K562 (cell line): ENCODE data around the gene PAX2. TPM values are rescaled to one million over a fixed set of nuclear protein-coding genes. Genes with fewer than 3 reads are reported as not detected.

Source experiments
- ATAC-seq: fragments of 200-7000 bp; cut with Tn5 transposase; 3 replicates; pipeline ENCODE4 v1.9.1; 2020; ENCODE audit warnings: moderate library complexity
- BruUV-seq: library from RNA; stranded (reverse); fragments of 400-500 nt; replicated peaks from 2 replicates; lab custom pipeline; 2021; lab: Mats Ljungman, UMichigan
- CTCF ChIA-PET: fragments of 300-600 bp; formaldehyde crosslinking; extraction: SDS; loops from one replicate; lab custom pipeline; 2021; ENCODE audit warnings: low intra/inter-chr PET ratio; lab: Yijun Ruan, JAX
- POLR2A ChIA-PET: fragments of 300-600, 350-650 bp; sonication (Branson Sonifier 250); formaldehyde crosslinking; extraction: SDS; loops from one replicate; lab custom pipeline; 2021; ENCODE audit warnings: antibody characterized with exemption, inconsistent platforms; lab: Yijun Ruan, JAX
- DNase-seq, 4 experiments: peaks; one replicate each; pipeline versions ENCODE4 v3.0.0 to v3.0.0-alpha.2; 2011 to 2018; ENCODE audit warnings: low spot score in 3 of 4, mixed read lengths in 3 of 4; ENCODE audit errors: extremely low read depth in 1 of 4
- FAIRE-seq: peaks from 2 replicates; lab custom pipeline; 2011; peaks lifted over from hg19 to GRCh38; lab: Jason Lieb, UNC
- H2AFZ ChIP-seq: 2 replicates; pipeline ENCODE4 v1.6.0; 2011; ENCODE audit warnings: low read depth, low read length, control low read depth, inconsistent platforms
- H3K27ac ChIP-seq: fragments of 200-600 bp; 3 replicates; pipeline ENCODE4 v1.8.0; 2011; ENCODE audit warnings: low read depth, mild to moderate bottlenecking, control low read depth, inconsistent platforms, low read length, moderate library complexity, mixed read lengths; ENCODE audit errors: extremely low read depth
- H3K27me3 ChIP-seq, 2 experiments: fragments of 300-600 bp in 1 of 2; 2 replicates in 1 of 2; 3 replicates in 1 of 2; pipeline versions ENCODE4 v1.6.0 to v1.8.0; 2011; ENCODE audit warnings: inconsistent platforms in 2 of 2, low read length in 2 of 2, mild to moderate bottlenecking in 1 of 2, mixed read lengths in 1 of 2, moderate library complexity in 1 of 2; ENCODE audit not compliant: control insufficient read depth in 2 of 2, insufficient read depth in 2 of 2
- H3K36me3 ChIP-seq: fragments of 300-600 bp; 3 replicates; pipeline ENCODE4 v1.8.0; 2011; ENCODE audit warnings: mild to moderate bottlenecking, low read length, inconsistent platforms; ENCODE audit not compliant: control insufficient read depth, insufficient read depth
- H3K4me1 ChIP-seq, 2 experiments: fragments of 200-600 bp in 1 of 2; replicated peaks in 1 of 2; 2 replicates in 1 of 2; 3 replicates in 1 of 2; pipeline versions ENCODE4 v1.5.1 to v1.8.0; 2011; ENCODE audit warnings: inconsistent platforms in 2 of 2, low read length in 2 of 2, mild to moderate bottlenecking in 1 of 2, mixed read lengths in 1 of 2, moderate library complexity in 1 of 2; ENCODE audit not compliant: control insufficient read depth in 2 of 2, insufficient read depth in 2 of 2
- H3K4me2 ChIP-seq: 2 replicates; pipeline ENCODE4 v1.6.1; 2011; ENCODE audit warnings: low read length, control low read depth, inconsistent platforms, mixed read lengths; ENCODE audit not compliant: insufficient read depth
- H3K4me3 ChIP-seq: fragments of 200-600 bp; sonication (generic), shearing (Covaris generic); 2 replicates; pipeline ENCODE4 v1.5.1; 2016; ENCODE audit warnings: control low read depth, inconsistent platforms
- H3K79me2 ChIP-seq: fragments of 200-600 bp; 3 replicates; pipeline ENCODE4 v1.8.0; 2011; ENCODE audit warnings: low read length, inconsistent platforms; ENCODE audit not compliant: control insufficient read depth, insufficient read depth
- H3K9ac ChIP-seq, 2 experiments: 2 replicates each; pipeline versions ENCODE4 v1.6.0 to v1.6.1; 2011; ENCODE audit warnings: low read depth in 2 of 2, low read length in 2 of 2, control low read depth in 1 of 2, inconsistent platforms in 1 of 2, mild to moderate bottlenecking in 1 of 2, mixed read lengths in 1 of 2; ENCODE audit not compliant: insufficient read depth in 1 of 2
- H3K9me1 ChIP-seq: one replicate; pipeline ENCODE4 v1.6.0; 2011; ENCODE audit warnings: inconsistent platforms, mild to moderate bottlenecking, low read length, moderate library complexity; ENCODE audit not compliant: control insufficient read depth, insufficient read depth
- H3K9me3 ChIP-seq: replicated peaks from 2 replicates; pipeline ENCODE4 v1.5.1; 2011; ENCODE audit warnings: low read depth, low read length, inconsistent platforms; ENCODE audit not compliant: control insufficient read depth, insufficient read depth
- H4K20me1 ChIP-seq: replicated peaks from 2 replicates; pipeline ENCODE4 v1.6.1; 2011; ENCODE audit warnings: low read length, inconsistent platforms, mixed read lengths; ENCODE audit not compliant: control insufficient read depth, insufficient read depth
- E2F3 ChIP-seq: fragments of 250-450 bp; sonication (Bioruptor Pico); IDR thresholded peaks from 2 replicates; pipeline ENCODE4 v1.4.0; 2020; ENCODE audit warnings: mild to moderate bottlenecking
- ETS2 ChIP-seq: IDR thresholded peaks from 2 replicates; pipeline ENCODE4 v1.6.1; 2016; ENCODE audit warnings: borderline replicate concordance, missing genetic modification characterization, mild to moderate bottlenecking, moderate library complexity, missing compliant biosample characterization; ENCODE audit not compliant: poor library complexity, severe bottlenecking
- HDGF ChIP-seq: fragments of 450-650 bp; IDR thresholded peaks from 2 replicates; pipeline ENCODE4 v1.6.1; 2016
- HOXB6 ChIP-seq: fragments of 250-450 bp; sonication (Bioruptor Pico); IDR thresholded peaks from 2 replicates; pipeline ENCODE4 v1.5.1; 2022; ENCODE audit warnings: mild to moderate bottlenecking, borderline replicate concordance
- IRF2 ChIP-seq: sonication (generic); formaldehyde crosslinking; IDR thresholded peaks from 2 replicates; pipeline ENCODE4 v1.8.1; 2022; ENCODE audit warnings: mild to moderate bottlenecking, missing genetic modification reagents
- NELFE ChIP-seq: IDR thresholded peaks from 2 replicates; pipeline ENCODE4 v1.6.1; 2011; ENCODE audit warnings: mild to moderate bottlenecking; ENCODE audit not compliant: insufficient read depth, insufficient read length
- NFE2L1 ChIP-seq: fragments of 450-650 bp; IDR thresholded peaks from 2 replicates; pipeline ENCODE4 v1.6.1; 2016; ENCODE audit warnings: missing genetic modification characterization, low read depth, mild to moderate bottlenecking, missing compliant biosample characterization, moderate library complexity, borderline replicate concordance
- NFIX ChIP-seq: fragments of 250-450 bp; sonication (Bioruptor Pico); IDR thresholded peaks from 2 replicates; pipeline ENCODE4 v1.4.0; 2020; ENCODE audit warnings: low read depth, mild to moderate bottlenecking, moderate library complexity
- NR4A1 ChIP-seq, 2 experiments: fragments of 250-450 bp in 1 of 2; fragments of 450-650 bp in 1 of 2; sonication (Bioruptor Pico) in 1 of 2; IDR thresholded peaks; 2 replicates each; pipeline versions ENCODE4 v1.4.0 to v1.6.1; 2016 to 2020; ENCODE audit warnings: mild to moderate bottlenecking in 2 of 2, missing compliant biosample characterization in 1 of 2, missing genetic modification characterization in 1 of 2, moderate library complexity in 1 of 2
- SIRT6 ChIP-seq: IDR thresholded peaks from one replicate; pipeline ENCODE4 v1.6.1; 2012; ENCODE audit warnings: low read depth, mild to moderate bottlenecking, control low read depth, inconsistent platforms, low read length, moderate library complexity
- TFAM ChIP-seq: fragments of 250-450 bp; sonication (Bioruptor Pico); conservative IDR thresholded peaks from 2 replicates; pipeline ENCODE4 v1.5.0; 2021; ENCODE audit warnings: mild to moderate bottlenecking, moderate library complexity
- ZNF197 ChIP-seq: fragments of 200-800 bp; sonication (Bioruptor generic); IDR thresholded peaks from 2 replicates; pipeline ENCODE4 v1.6.1; 2016; ENCODE audit warnings: low read depth, missing genetic modification characterization, missing compliant biosample characterization
- ZNF282 ChIP-seq: sonication (generic); formaldehyde crosslinking; IDR thresholded peaks from 2 replicates; pipeline ENCODE4 v1.8.1; 2023; ENCODE audit warnings: missing genetic modification reagents
- ZNF766 ChIP-seq: fragments of 200-800 bp; sonication (Bioruptor generic); conservative IDR thresholded peaks from 2 replicates; pipeline ENCODE4 v1.6.1; 2016; ENCODE audit warnings: missing genetic modification characterization, missing compliant biosample characterization
- WGBS: fragments of 100-300 bp; shearing (Covaris generic); methylation state at CpG from one replicate; pipeline ENCODE4 v1.1.6; 2016; ENCODE audit warnings: low coverage, mixed read lengths; ENCODE audit not compliant: insufficient coverage; ENCODE audit errors: missing lambda C conversion rate; 5-methylcytosine and 5-hydroxymethylcytosine counted together
- in situ Hi-C: fragments of 300-500 bp; cut with MboI; formaldehyde crosslinking; loops from 4 replicates; pipeline ENCODE4 v1.15.0; 2018; ENCODE audit warnings: inconsistent platforms, mixed read lengths
- intact Hi-C: fragments of 100-400 bp; cut with micrococcal nuclease; formaldehyde crosslinking; loops from 2 replicates; pipeline ENCODE4 v1.14.2; 2022
- polyA plus RNA-seq, 8 experiments: library from polyadenylated mRNA; depleted of rRNA in 4 of 8; stranded (reverse) in 5 of 8; unstranded in 3 of 8; fragments of >200 nt; fragmentation: Nextera tagmentation in 2 of 8; fragmentation: Illumina TruSeq in 1 of 8; extraction: Ambion mirVana in 2 of 8; extraction: Trizol in 1 of 8; gene quantifications; 2 replicates each; pipeline versions ENCODE4 v1.2.1 to v1.2.3, GENCODE V29; 2011 to 2014; ENCODE audit warnings: inconsistent platforms in 1 of 8, missing spikeins in 1 of 8
- total RNA-seq, 7 experiments: library from RNA; depleted of rRNA in 6 of 7; stranded (reverse); fragments of >200 nt in 6 of 7; fragmentation: Illumina TruSeq in 2 of 7; extraction: Trizol in 2 of 7; gene quantifications; 2 replicates each; pipeline versions ENCODE4 v1.2.1 to v1.2.3, GENCODE V29; 2011 to 2021; ENCODE audit warnings: low replicate concordance in 1 of 7
- TF ChIP-seq, protein P1 (sequence below): fragments of 450-650 bp; formaldehyde crosslinking; IDR thresholded peaks from 2 replicates; pipeline ENCODE4 v1.4.0; 2020; ENCODE audit warnings: mild to moderate bottlenecking
- TF ChIP-seq, protein P2 (sequence below), 3 experiments: fragments of 200-800 bp in 1 of 3; sonication (Bioruptor generic) in 1 of 3; sonication (generic) in 1 of 3; formaldehyde crosslinking in 1 of 3; IDR thresholded peaks; 2 replicates each; pipeline versions ENCODE4 v1.6.1 to v1.8.0; 2016 to 2022; ENCODE audit warnings: mild to moderate bottlenecking in 2 of 3, missing compliant biosample characterization in 2 of 3, missing genetic modification characterization in 2 of 3, missing genetic modification reagents in 1 of 3
- TF ChIP-seq, protein P3 (sequence below): fragments of 450-650 bp; formaldehyde crosslinking; conservative IDR thresholded peaks from 2 replicates; pipeline ENCODE4 v1.4.0; 2022; ENCODE audit warnings: mild to moderate bottlenecking, missing genetic modification characterization

The PAX2 gene
- total and polyA plus RNA-seq, 9 of the 15 experiments (the other 6 are each of a cell fraction or from before 2014, with no cell fraction given): not detected

DNA sequence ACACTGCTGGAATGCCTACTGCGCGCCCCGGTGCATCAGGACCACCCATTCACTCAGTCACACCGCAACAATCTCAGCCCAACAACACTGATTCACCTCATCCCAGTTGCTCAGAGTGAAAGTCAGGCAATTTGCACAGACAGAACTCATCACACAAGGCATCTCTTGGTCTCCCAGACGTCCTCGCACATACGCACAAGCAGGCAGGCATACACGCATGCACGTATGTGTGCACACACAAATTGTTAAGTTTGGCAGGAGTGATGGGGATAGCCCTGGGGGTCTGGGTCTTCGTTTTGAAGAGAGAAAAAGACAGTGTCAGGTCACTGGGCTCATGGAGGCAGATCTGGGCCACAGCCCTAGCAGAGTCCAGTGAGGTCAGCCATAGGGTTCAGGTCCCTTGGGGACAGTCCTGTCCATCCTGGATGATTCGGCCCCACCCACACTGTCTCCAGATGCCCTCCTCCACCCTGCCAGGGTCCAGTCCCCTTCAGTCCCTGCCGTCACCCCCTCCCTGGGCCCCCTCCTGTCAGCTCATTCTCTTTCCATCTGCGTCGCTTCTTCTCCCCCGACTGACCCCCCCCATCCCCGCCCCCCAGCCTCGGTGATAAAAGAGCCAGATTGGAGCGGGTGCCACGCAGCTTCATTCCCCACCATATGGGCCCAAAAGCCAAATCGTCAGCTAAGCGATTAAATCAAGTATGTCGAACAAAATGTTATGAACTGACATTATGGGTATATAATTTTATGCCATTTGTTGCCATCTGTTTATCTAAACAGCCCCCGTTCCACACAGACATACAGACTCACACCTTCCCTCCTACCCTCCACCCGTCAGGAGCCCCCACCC, 118.9 kb downstream of the PAX2 start:
- POLR2A ChIA-PET: no interaction called here
- H3K27me3 ChIP-seq: peaks cover 16 to 81% of the 10 kb centered on the region in 2 experiments; a peak in 4 of 5 replicates
- DNase-seq (no peak), FAIRE-seq (no peak), ATAC-seq (no peak)
- CTCF ChIA-PET: no interaction called here
- no peak overlapping the region for H3K4me2 ChIP-seq
- H3K4me3 ChIP-seq: no peak overlapping the region
- in situ Hi-C loops (loop anchor here (25.0 kb wide), 1 partner anchor 302 kb away; no protein-coding TSS in a partner anchor), intact Hi-C loops (no loop called here)
- H2AFZ ChIP-seq: no peak overlapping the region
- BruUV-seq: no TSS peak
- no peaks in the 10 kb centered on the region for H3K9me1 ChIP-seq
- no peaks in the 10 kb centered on the region for H3K4me1 ChIP-seq
- H3K9me3 ChIP-seq: no peaks in the 10 kb centered on the region
- no peak overlapping the region for H3K27ac ChIP-seq
- no peaks in the 10 kb centered on the region for H3K36me3 ChIP-seq
- no peaks in the 10 kb centered on the region; the same call in none of the 2 replicates for H4K20me1 ChIP-seq
- no peaks in the 10 kb centered on the region for H3K79me2 ChIP-seq
- no peak overlapping the region for H3K9ac ChIP-seq
- WGBS: 9% methylated on average over 11 of the region's 24 CpGs
- TF ChIP-seq HDGF: no peak
- TF ChIP-seq TFAM: no peak
- TF ChIP-seq ZNF197 (CRISPR knock-in tag): no peak
- TF ChIP-seq, protein P1, sequence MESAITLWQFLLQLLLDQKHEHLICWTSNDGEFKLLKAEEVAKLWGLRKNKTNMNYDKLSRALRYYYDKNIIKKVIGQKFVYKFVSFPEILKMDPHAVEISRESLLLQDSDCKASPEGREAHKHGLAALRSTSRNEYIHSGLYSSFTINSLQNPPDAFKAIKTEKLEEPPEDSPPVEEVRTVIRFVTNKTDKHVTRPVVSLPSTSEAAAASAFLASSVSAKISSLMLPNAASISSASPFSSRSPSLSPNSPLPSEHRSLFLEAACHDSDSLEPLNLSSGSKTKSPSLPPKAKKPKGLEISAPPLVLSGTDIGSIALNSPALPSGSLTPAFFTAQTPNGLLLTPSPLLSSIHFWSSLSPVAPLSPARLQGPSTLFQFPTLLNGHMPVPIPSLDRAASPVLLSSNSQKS: no peak
- no peak for TF ChIP-seq ZNF282 (CRISPR knock-in tag)
- TF ChIP-seq E2F3 (CRISPR knock-in tag): no peak
- TF ChIP-seq NELFE: no peak
- TF ChIP-seq IRF2 (CRISPR knock-in tag): no peak
- TF ChIP-seq ZNF766 (CRISPR knock-in tag): no peak
- no peak for TF ChIP-seq SIRT6
- TF ChIP-seq ETS2 (tag): no peak
- no peak for TF ChIP-seq NFIX
- TF ChIP-seq, protein P2, sequence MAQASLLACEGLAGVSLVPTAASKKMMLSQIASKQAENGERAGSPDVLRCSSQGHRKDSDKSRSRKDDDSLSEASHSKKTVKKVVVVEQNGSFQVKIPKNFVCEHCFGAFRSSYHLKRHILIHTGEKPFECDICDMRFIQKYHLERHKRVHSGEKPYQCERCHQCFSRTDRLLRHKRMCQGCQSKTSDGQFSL (CRISPR knock-in tag; IDR thresholded peaks at IDR 0.05): no peak
- TF ChIP-seq, protein P2 (tag; IDR thresholded peaks at IDR 0.05): no peak
- TF ChIP-seq HOXB6 (CRISPR knock-in tag): no peak
- TF ChIP-seq, protein P3, sequence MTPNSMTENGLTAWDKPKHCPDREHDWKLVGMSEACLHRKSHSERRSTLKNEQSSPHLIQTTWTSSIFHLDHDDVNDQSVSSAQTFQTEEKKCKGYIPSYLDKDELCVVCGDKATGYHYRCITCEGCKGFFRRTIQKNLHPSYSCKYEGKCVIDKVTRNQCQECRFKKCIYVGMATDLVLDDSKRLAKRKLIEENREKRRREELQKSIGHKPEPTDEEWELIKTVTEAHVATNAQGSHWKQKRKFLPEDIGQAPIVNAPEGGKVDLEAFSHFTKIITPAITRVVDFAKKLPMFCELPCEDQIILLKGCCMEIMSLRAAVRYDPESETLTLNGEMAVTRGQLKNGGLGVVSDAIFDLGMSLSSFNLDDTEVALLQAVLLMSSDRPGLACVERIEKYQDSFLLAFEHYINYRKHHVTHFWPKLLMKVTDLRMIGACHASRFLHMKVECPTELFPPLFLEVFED: no peak
- no peak for TF ChIP-seq NFE2L1
- no peak for TF ChIP-seq NR4A1 (CRISPR knock-in tag; IDR thresholded peaks at IDR 0.05)
- no peak for TF ChIP-seq NR4A1 (tag; IDR thresholded peaks at IDR 0.05)
